ENCODE results near the gene PRDX2. TPM values are rescaled to one million over a fixed set of nuclear protein-coding genes. Genes with fewer than 3 reads are reported as not detected.

The PRDX2 gene
- total and polyA plus RNA-seq, 2 of the 4 experiments (the other 2 are of a cell fraction): 371 to 378 TPM

DNA sequence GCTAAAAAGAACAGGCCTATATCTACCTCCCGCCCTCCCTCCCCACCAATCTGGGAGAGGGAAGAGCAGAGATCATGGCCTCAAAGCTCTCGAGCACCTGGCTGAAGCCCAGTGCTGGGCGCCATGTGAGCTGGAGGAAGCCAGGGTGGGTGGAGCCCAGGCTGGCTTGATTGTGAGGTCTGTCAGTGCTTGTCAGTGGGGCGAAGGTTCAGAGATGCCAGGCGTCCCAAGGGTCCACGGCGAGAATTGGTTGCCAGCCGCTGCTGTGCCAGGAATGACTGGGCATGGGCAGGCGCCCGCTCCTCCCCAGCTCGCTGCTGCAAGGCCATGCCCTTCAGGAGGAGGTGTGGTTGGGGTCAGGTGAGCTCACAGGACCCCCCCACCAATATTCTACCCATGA lies 38.5 kb downstream of the PRDX2 start:
- Histone ChIP-seq H4K5ac (ENCODE audit: low read depth, low read length) (no peak overlapping the region), H3K9me3 (ENCODE audit: control insufficient read depth, insufficient read depth, low read length) (no peaks in the 10 kb centered on the region), H2BK120ac (ENCODE audit: low read depth, low read length) (no peak overlapping the region), H4K91ac (ENCODE audit: insufficient read depth, low read depth, low read length) (no peak overlapping the region), H4K8ac (ENCODE audit: low read depth in 2 of 2, low read length in 2 of 2) (no peak overlapping the region), H3K18ac (ENCODE audit: low read depth, low read length) (no peak overlapping the region), H2BK5ac (ENCODE audit: low read depth, low read length, poor library complexity, severe bottlenecking) (no peak overlapping the region), H2AK9ac (replicated peaks; ENCODE audit: low read depth, low read length, poor library complexity) (no peak overlapping the region), H3K27me3 (ENCODE audit: control insufficient read depth, insufficient read depth, low read length) (no peaks in the 10 kb centered on the region), H2AFZ (replicated peaks; ENCODE audit: low read length, poor library complexity) (no peak overlapping the region), H3K9me1 (ENCODE audit: insufficient read depth, low read length) (no peaks in the 10 kb centered on the region), H3K56ac (ENCODE audit: extremely low read depth, insufficient read depth, low read length) (no peak overlapping the region), H3K36me3 (ENCODE audit: control insufficient read depth, insufficient read depth, low read length) (peaks cover 9% of the 10 kb centered on the region), H3K27ac (ENCODE audit: insufficient read depth, low read length) (no peak overlapping the region), H2BK20ac (ENCODE audit: low read depth, low read length) (no peak overlapping the region), H3K4me3 (ENCODE audit: insufficient read depth, low read depth, low read length) (no peak overlapping the region), H3K4me2 (ENCODE audit: low read depth, low read length) (no peak overlapping the region), H3K23ac (ENCODE audit: low read depth, low read length) (no peak overlapping the region), H3K79me1 (ENCODE audit: low read depth in 1 of 2, low read length in 2 of 2) (no peaks in the 10 kb centered on the region), H3K14ac (replicated peaks; ENCODE audit: low read depth, low read length) (no peak overlapping the region), H3K4me1 (ENCODE audit: control insufficient read depth, insufficient read depth, low read length) (no peaks in the 10 kb centered on the region), H4K20me1 (ENCODE audit: insufficient read depth, low read length) (peaks cover 5% of the 10 kb centered on the region; the same call in 1 of the 2 replicates), H3K4ac (ENCODE audit: low read depth, low read length) (no peak overlapping the region), H3K9ac (ENCODE audit: low read depth, low read length) (no peak overlapping the region), H2AK5ac (ENCODE audit: low read depth, low read length) (no peak overlapping the region), H2BK15ac (ENCODE audit: low read depth, low read length) (no peak overlapping the region)
- CTCF ChIA-PET: no interaction called here
- TF ChIP-seq SMC3 (IDR thresholded peaks at IDR 0.05; ENCODE audit: low read depth, low read length) (no peak), MAZ (IDR thresholded peaks at IDR 0.05; ENCODE audit: borderline replicate concordance, low read depth, low read length) (no peak), NFE2L2 (IDR thresholded peaks at IDR 0.05; ENCODE audit: low read depth, low read length) (no peak), POLR2A (IDR thresholded peaks at IDR 0.05; ENCODE audit: low read depth, low read length) (no peak), MAFK (IDR thresholded peaks at IDR 0.05; ENCODE audit: low read depth, low read length) (no peak), BHLHE40 (IDR thresholded peaks at IDR 0.05; ENCODE audit: low read depth, low read length) (no peak)
- no peak for DNase-seq
- in situ Hi-C loops (cut with MboI; ENCODE audit: low sequenced_read_pairs): no loop called here
- POLR2A ChIA-PET (ENCODE audit: unreplicated experiment): no interaction called here
- ATAC-seq (ENCODE audit: low read depth): no peak
- BruUV-seq (replicated peaks): no TSS peak
- intact Hi-C loops (cut with micrococcal nuclease): no loop called here
- dilution Hi-C loops (cut with HindIII; ENCODE audit: low sequenced_read_pairs, unreplicated experiment): no loop called here
- 100% methylated on average over 1 of the region's 11 CpGs; no CpG with 5 or more reads in 1 of the 2 experiments for WGBS, 2 experiments (ENCODE audit: extremely low coverage in 2 of 2, insufficient read length in 1 of 2)
